GM12873 (cell line): ENCODE data around the gene MPPED1.

Source experiments
- CTCF ChIP-seq: IDR thresholded peaks from 2 replicates; pipeline ENCODE4 v1.5.1; 2012; ENCODE audit warnings: low read depth, mild to moderate bottlenecking, moderate library complexity, low read length, control low read depth; ENCODE audit not compliant: insufficient read depth; ENCODE audit errors: missing control alignments

Gene MPPED1

GRCh38 chr22:43554259-43554636, 142.4 kb downstream of the MPPED1 start:
- no peak for TF ChIP-seq CTCF

GRCh38 chr22:43554694-43555365, 143.0 kb downstream of the MPPED1 start:
- no peak for TF ChIP-seq CTCF

GRCh38 chr22:43555561-43556515, 144.0 kb downstream of the MPPED1 start:
- TF ChIP-seq CTCF = no peak
